IMR-90 (cell line): ENCODE data around the gene TGFB1. TPM values are rescaled to one million over a fixed set of nuclear protein-coding genes. Genes with fewer than 3 reads are reported as not detected.
A peak's percentile ranks its signal among the peaks of the same experiment; 100 is the strongest.

ENCODE experiments used
- ATAC-seq: fragments of 200-7000 bp; cut with Tn5 transposase; 2 replicates; pipeline ENCODE4 v1.9.1; 2020; ENCODE audit warnings: low read depth, mild to moderate bottlenecking, moderate library complexity
- BruUV-seq: library from RNA; stranded (reverse); fragments of 400-500 nt; replicated peaks from 2 replicates; lab custom pipeline; 2021; lab: Mats Ljungman, UMichigan
- CTCF ChIA-PET: fragments of 300-600 bp; formaldehyde crosslinking; extraction: SDS; loops from one replicate; lab custom pipeline; 2021; ENCODE audit warnings: antibody characterized with exemption; lab: Yijun Ruan, JAX
- POLR2A ChIA-PET: fragments of 300-600 bp; sonication (Branson Sonifier 250); formaldehyde crosslinking; loops from one replicate; lab custom pipeline; 2022; ENCODE audit warnings: antibody characterized with exemption; ENCODE audit not compliant: unreplicated experiment; lab: Charles Lee
- DNase-seq: peaks from one replicate; pipeline ENCODE4 v3.0.0; 2013
- H2AFZ ChIP-seq: replicated peaks from 2 replicates; pipeline ENCODE3; 2013; ENCODE audit warnings: low read length, mild to moderate bottlenecking; ENCODE audit not compliant: poor library complexity
- H2AK5ac ChIP-seq: 2 replicates; pipeline ENCODE4 v1.6.1; 2013; ENCODE audit warnings: low read depth, low read length, inconsistent platforms
- H2AK9ac ChIP-seq: replicated peaks from 2 replicates; pipeline ENCODE3; 2013; ENCODE audit warnings: mild to moderate bottlenecking, low read depth, low read length, moderate library complexity; ENCODE audit not compliant: poor library complexity
- H2BK120ac ChIP-seq: 2 replicates; pipeline ENCODE4 v1.6.1; 2013; ENCODE audit warnings: low read depth, low read length, inconsistent platforms
- H2BK15ac ChIP-seq: 3 replicates; pipeline ENCODE4 v1.6.1; 2013; ENCODE audit warnings: low read depth, low read length, inconsistent platforms
- H2BK20ac ChIP-seq: 2 replicates; pipeline ENCODE4 v1.6.1; 2013; ENCODE audit warnings: low read depth, mild to moderate bottlenecking, inconsistent platforms, low read length, moderate library complexity
- H2BK5ac ChIP-seq: 2 replicates; pipeline ENCODE4 v1.6.1; 2013; ENCODE audit warnings: mild to moderate bottlenecking, low read depth, low read length, inconsistent platforms; ENCODE audit not compliant: poor library complexity, severe bottlenecking
- H3K14ac ChIP-seq: replicated peaks from 2 replicates; pipeline ENCODE4 v1.6.1; 2013; ENCODE audit warnings: low read depth, low read length, inconsistent platforms
- H3K18ac ChIP-seq: 2 replicates; pipeline ENCODE4 v1.6.1; 2013; ENCODE audit warnings: low read depth, low read length, control low read depth
- H3K23ac ChIP-seq: 2 replicates; pipeline ENCODE4 v1.6.1; 2013; ENCODE audit warnings: low read depth, low read length, inconsistent platforms
- H3K27ac ChIP-seq: 2 replicates; pipeline ENCODE4 v1.5.1; 2013; ENCODE audit warnings: mild to moderate bottlenecking, control low read depth, low read length; ENCODE audit not compliant: insufficient read depth
- H3K27me3 ChIP-seq: 2 replicates; pipeline ENCODE4 v1.6.1; 2013; ENCODE audit warnings: low read length; ENCODE audit not compliant: control insufficient read depth, insufficient read depth
- H3K36me3 ChIP-seq: 2 replicates; pipeline ENCODE4 v1.6.1; 2013; ENCODE audit warnings: low read length, mixed read lengths; ENCODE audit not compliant: control insufficient read depth, insufficient read depth
- H3K4ac ChIP-seq: 2 replicates; pipeline ENCODE4 v1.6.1; 2013; ENCODE audit warnings: low read depth, low read length, inconsistent platforms
- H3K4me1 ChIP-seq: 2 replicates; pipeline ENCODE4 v1.6.1; 2013; ENCODE audit warnings: low read length, mixed read lengths; ENCODE audit not compliant: control insufficient read depth, insufficient read depth
- H3K4me2 ChIP-seq: 2 replicates; pipeline ENCODE4 v1.6.1; 2013; ENCODE audit warnings: low read depth, mild to moderate bottlenecking, control low read depth, low read length, moderate library complexity
- H3K4me3 ChIP-seq: 2 replicates; pipeline ENCODE4 v1.5.1; 2013; ENCODE audit warnings: low read depth, mild to moderate bottlenecking, control low read depth, low read length, moderate library complexity; ENCODE audit not compliant: insufficient read depth
- H3K56ac ChIP-seq: 2 replicates; pipeline ENCODE4 v1.6.1; 2013; ENCODE audit warnings: low read length, inconsistent platforms; ENCODE audit not compliant: insufficient read depth; ENCODE audit errors: extremely low read depth
- H3K79me1 ChIP-seq, 2 experiments: 2 replicates each; pipeline ENCODE4 v1.6.1; 2013; ENCODE audit warnings: low read length in 2 of 2, inconsistent platforms in 1 of 2, low read depth in 1 of 2
- H3K9ac ChIP-seq: 2 replicates; pipeline ENCODE4 v1.6.1; 2013; ENCODE audit warnings: low read depth, low read length, control low read depth
- H3K9me1 ChIP-seq: 2 replicates; pipeline ENCODE4 v1.6.1; 2013; ENCODE audit warnings: low read length, inconsistent platforms; ENCODE audit not compliant: insufficient read depth
- H3K9me3 ChIP-seq: 2 replicates; pipeline ENCODE4 v1.6.1; 2013; ENCODE audit warnings: low read length; ENCODE audit not compliant: control insufficient read depth, insufficient read depth
- H4K20me1 ChIP-seq: 2 replicates; pipeline ENCODE4 v1.6.1; 2013; ENCODE audit warnings: low read length, inconsistent platforms; ENCODE audit not compliant: insufficient read depth
- H4K5ac ChIP-seq: 2 replicates; pipeline ENCODE4 v1.6.1; 2013; ENCODE audit warnings: mild to moderate bottlenecking, low read depth, low read length, control low read depth
- H4K8ac ChIP-seq, 2 experiments: 2 replicates each; pipeline ENCODE4 v1.6.1; 2013; ENCODE audit warnings: low read depth in 2 of 2, low read length in 2 of 2, control low read depth in 1 of 2, inconsistent platforms in 1 of 2
- H4K91ac ChIP-seq: 2 replicates; pipeline ENCODE4 v1.6.1; 2013; ENCODE audit warnings: low read depth, low read length, inconsistent platforms; ENCODE audit not compliant: insufficient read depth
- BHLHE40 ChIP-seq: fragments of 150-350 bp; IDR thresholded peaks from 2 replicates; pipeline ENCODE4 v1.6.1; 2016; ENCODE audit warnings: mild to moderate bottlenecking, low read depth, low read length
- CHD1 ChIP-seq: IDR thresholded peaks from 2 replicates; pipeline ENCODE4 v1.6.1; 2012; ENCODE audit warnings: low read depth, low read length, improper control_type of control experiment
- MAZ ChIP-seq: IDR thresholded peaks from 2 replicates; pipeline ENCODE4 v1.6.1; 2012; ENCODE audit warnings: low read depth, mild to moderate bottlenecking, low read length, improper control_type of control experiment, moderate library complexity, borderline replicate concordance
- NFE2L2 ChIP-seq: fragments of 150-350 bp; IDR thresholded peaks from 2 replicates; pipeline ENCODE4 v1.6.1; 2016; ENCODE audit warnings: low read depth, mild to moderate bottlenecking, low read length
- RCOR1 ChIP-seq: IDR thresholded peaks from 2 replicates; pipeline ENCODE4 v1.6.1; 2012; ENCODE audit warnings: mild to moderate bottlenecking, low read length, improper control_type of control experiment; ENCODE audit not compliant: insufficient replicate concordance
- WGBS, 2 experiments: methylation state at CpG; one replicate each; pipeline versions ENCODE4 v1.1.5 to v1.1.7; 2013; ENCODE audit warnings: missing lambda C conversion rate in 2 of 2; ENCODE audit not compliant: insufficient read length in 1 of 2; ENCODE audit errors: extremely low coverage in 2 of 2; 5-methylcytosine and 5-hydroxymethylcytosine counted together
- dilution Hi-C: fragments of 300-500 bp; cut with HindIII; formaldehyde crosslinking; loops from one replicate; pipeline ENCODE4 v1.14.3; 2018; ENCODE audit warnings: low sequenced_read_pairs; ENCODE audit not compliant: unreplicated experiment
- in situ Hi-C: fragments of 300-500 bp; cut with MboI; formaldehyde crosslinking; loops from 3 replicates; pipeline ENCODE4 v1.14.3; 2019; ENCODE audit warnings: low sequenced_read_pairs, inconsistent platforms, mixed read lengths
- intact Hi-C: fragments of 100-400 bp; cut with micrococcal nuclease; formaldehyde crosslinking; loops from 2 replicates; pipeline ENCODE4 v1.10.0; 2022
- polyA plus RNA-seq, 3 experiments: library from polyadenylated mRNA; depleted of rRNA; stranded (reverse); fragments of >200 nt; gene quantifications; 2 replicates each; pipeline ENCODE4 v1.2.3, GENCODE V29; 2012; ENCODE audit warnings: low replicate concordance in 1 of 3
- total RNA-seq: library from RNA; depleted of rRNA; stranded (reverse); fragments of >200 nt; gene quantifications from 2 replicates; pipeline ENCODE4 v1.2.3, GENCODE V29; 2012

TGFB1 gene
- total and polyA plus RNA-seq, 2 of the 4 experiments (the other 2 are of a cell fraction), result 3.2 to 26.7 TPM

DNA sequence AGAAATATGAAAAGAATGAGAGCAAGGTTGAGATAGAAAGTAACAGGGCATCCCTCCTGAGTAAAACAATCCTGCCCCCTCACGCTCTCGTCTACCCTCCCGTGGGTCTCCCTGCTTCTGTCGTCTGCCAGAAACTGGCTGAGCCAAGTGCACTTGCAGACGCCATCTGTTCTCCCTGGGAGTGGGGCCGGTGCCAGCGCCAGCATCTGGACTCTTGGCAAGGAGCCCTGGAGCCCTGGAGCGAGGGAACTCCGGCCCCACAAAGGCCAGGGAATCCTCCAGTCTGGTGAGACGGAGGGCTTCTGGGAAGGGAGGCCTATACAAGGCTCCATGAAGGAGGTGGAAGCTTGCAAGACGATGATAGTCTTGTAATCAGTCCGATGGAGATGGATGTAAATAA lies 20.3 kb upstream of the TGFB1 start:
- Histone ChIP-seq H2AFZ (peak overlapping the region; percentile 39), H2AK5ac (no peak overlapping the region), H3K27me3 (no peaks in the 10 kb centered on the region), H3K36me3 (no peaks in the 10 kb centered on the region; the same call in 1 of the 2 replicates), H3K23ac (no peak overlapping the region), H3K4ac (no peak overlapping the region), H4K91ac (no peak overlapping the region), H3K79me1 (peaks cover 4 to 30% of the 10 kb centered on the region in 2 experiments; a peak in 3 of 4 replicates), H2BK120ac (no peak overlapping the region), H4K8ac (no peak overlapping the region), H4K20me1 (peaks cover 3% of the 10 kb centered on the region; the same call in 1 of the 2 replicates), H3K14ac (no peak overlapping the region), H3K18ac (no peak overlapping the region), H2BK5ac (no peak overlapping the region), H3K4me2 (no peak overlapping the region), H2BK15ac (no peak overlapping the region), H3K4me3 (no peak overlapping the region), H3K27ac (no peak overlapping the region), H3K4me1 (peaks cover 7% of the 10 kb centered on the region; the same call in 1 of the 2 replicates), H3K9me1 (peaks cover 6% of the 10 kb centered on the region), H2BK20ac (no peak overlapping the region), H2AK9ac (no peak overlapping the region), H4K5ac (no peak overlapping the region), H3K56ac (no peak overlapping the region), H3K9ac (no peak overlapping the region), H3K9me3 (no peaks in the 10 kb centered on the region)
- ChIA-PET CTCF (no interaction called here), POLR2A (no interaction called here)
- peak; percentile 92 for DNase-seq
- no TSS peak for BruUV-seq
- peak; percentile 70 for ATAC-seq
- in situ Hi-C loops (no loop called here), intact Hi-C loops (loop anchor here (1.0 kb wide), 1 partner anchor 23 kb away; the partner anchor contains the start of genes BCKDHA and EXOSC5), dilution Hi-C loops (no loop called here)
- TF ChIP-seq MAZ, result peak; percentile 41; the same call in 1 of the 2 replicates
- TF ChIP-seq NFE2L2, result no peak
- peak; percentile 77 for TF ChIP-seq RCOR1
- no peak for TF ChIP-seq CHD1
- peak; percentile 31; the same call in 1 of the 2 replicates for TF ChIP-seq BHLHE40
- WGBS, 2 experiments, result 17% methylated on average over 4 of the region's 12 CpGs; no CpG with 5 or more reads in 1 of the 2 experiments
